CD4-positive, CD25-positive, alpha-beta regulatory T cell (primary cell): ENCODE data around the gene CPLANE2. TPM values are rescaled to one million over a fixed set of nuclear protein-coding genes. Genes with fewer than 3 reads are reported as not detected.

Experiments
- polyA plus RNA-seq, 4 donors: library from polyadenylated mRNA; unstranded; fragments of 300-500 nt; fragmentation: Illumina TruSeq; gene quantifications; one replicate each; pipeline ENCODE4 v1.2.3, GENCODE V29; 2021
- total RNA-seq: library from RNA; stranded (reverse); gene quantifications from one replicate; pipeline ENCODE4 v1.2.3, GENCODE V29; 2022

CPLANE2 gene
- total and polyA plus RNA-seq, 5 donors from 2014 or later: 1.2 to 7.5 (median 1.5) TPM

Other genes with a start within 250 kb of the CPLANE2 start
- gene SRARP, start 232.9 kb downstream of the CPLANE2 start, total RNA-seq: not detected
- not detected for gene SRARP, start 232.9 kb downstream of the CPLANE2 start, polyA plus RNA-seq
- not detected for gene HSPB7, start 219.1 kb downstream of the CPLANE2 start, total RNA-seq
- gene HSPB7, start 219.1 kb downstream of the CPLANE2 start, polyA plus RNA-seq: not detected
- gene CLCNKA, start 215.1 kb downstream of the CPLANE2 start, total RNA-seq: not detected
- gene CLCNKA, start 215.1 kb downstream of the CPLANE2 start, polyA plus RNA-seq: not detected
- gene CLCNKB, start 193.4 kb downstream of the CPLANE2 start, total RNA-seq: not detected
- not detected for gene CLCNKB, start 193.4 kb downstream of the CPLANE2 start, polyA plus RNA-seq
- gene FAM131C, start 163.5 kb downstream of the CPLANE2 start, total RNA-seq: not detected
- under 1 TPM in 1 of 4 donors, not detected in 3; 0.26 TPM for gene FAM131C, start 163.5 kb downstream of the CPLANE2 start, polyA plus RNA-seq
- gene EPHA2, start 81.1 kb downstream of the CPLANE2 start, total RNA-seq: not detected
- gene EPHA2, start 81.1 kb downstream of the CPLANE2 start, polyA plus RNA-seq: not detected
- gene ARHGEF19, start 24.5 kb downstream of the CPLANE2 start, total RNA-seq: 10.4 TPM
- 1 to 10 TPM; 5.6 to 8.5 (median 8.1) TPM for gene ARHGEF19, start 24.5 kb downstream of the CPLANE2 start, polyA plus RNA-seq
- 22.0 TPM for gene FBXO42, start 115.3 kb upstream of the CPLANE2 start, total RNA-seq
- gene FBXO42, start 115.3 kb upstream of the CPLANE2 start, polyA plus RNA-seq: 10 to 100 TPM; 13.5 to 23.2 (median 21.5) TPM
- 136 TPM for gene SZRD1, start 130.1 kb upstream of the CPLANE2 start, total RNA-seq
- 10 to 100 TPM; 36.9 to 54.5 (median 44.6) TPM for gene SZRD1, start 130.1 kb upstream of the CPLANE2 start, polyA plus RNA-seq
- gene SPATA21, start 200.2 kb upstream of the CPLANE2 start, total RNA-seq: not detected
- gene SPATA21, start 200.2 kb upstream of the CPLANE2 start, polyA plus RNA-seq: not detected
- 147 TPM for gene NECAP2, start 203.5 kb upstream of the CPLANE2 start, total RNA-seq
- 100 to 1,000 TPM; 276 to 323 (median 303) TPM for gene NECAP2, start 203.5 kb upstream of the CPLANE2 start, polyA plus RNA-seq